CD4-positive, alpha-beta T cell (primary cell): ENCODE data around the gene PAFAH1B2. TPM values are rescaled to one million over a fixed set of nuclear protein-coding genes. Genes with fewer than 3 reads are reported as not detected.

ENCODE experiments used
- total RNA-seq, 174 experiments: library from RNA in 2 of 174; stranded (reverse) in 2 of 174; gene quantifications; one replicate each; pipeline ENCODE4 v1.2.3 and lab custom pipeline; 2021 to 2026

PAFAH1B2 gene
- total RNA-seq, 2 experiments from 2014 or later, result 44.3 to 45.6 TPM

Other genes starting within 250 kb of the PAFAH1B2 start
- gene SIK3, start 45.9 kb upstream of the PAFAH1B2 start, total RNA-seq, result 10 to 100 TPM; 81.4 to 86.1 TPM
- gene SIDT2, start 34.5 kb downstream of the PAFAH1B2 start, total RNA-seq, result 100 to 1,000 TPM; 197 to 200 TPM
- 1 to 10 TPM; 8.4 to 9.5 TPM for gene TAGLN, start 55.1 kb downstream of the PAFAH1B2 start, total RNA-seq
- 100 to 1,000 TPM; 229 to 247 TPM for gene PCSK7, start 87.8 kb downstream of the PAFAH1B2 start, total RNA-seq
- gene RNF214, start 88.4 kb downstream of the PAFAH1B2 start, total RNA-seq, result 10 to 100 TPM; 12.9 to 15.8 TPM
- gene BACE1-AS, start 147.1 kb downstream of the PAFAH1B2 start, total RNA-seq, result 1 to 10 TPM in 1 of 2 experiments, under 1 TPM in 1; 0.99 to 1.2 TPM
- gene BACE1, start 172.0 kb downstream of the PAFAH1B2 start, total RNA-seq, result under 1 TPM; 0.38 to 0.59 TPM
- gene CEP164, start 183.6 kb downstream of the PAFAH1B2 start, total RNA-seq, result 10 to 100 TPM; 33.0 to 36.7 TPM